MV-4-11 (cell line): ENCODE results near the gene GRIN3B.

Experiments
- DNase-seq: peaks from one replicate; lab custom pipeline; 2025; lab: John Stamatoyannopoulos, UW

The GRIN3B gene

GRCh38 chr19:1042689-1043511 is 42.7 kb downstream of the GRIN3B start:
- DNase-seq: no peak

DNA sequence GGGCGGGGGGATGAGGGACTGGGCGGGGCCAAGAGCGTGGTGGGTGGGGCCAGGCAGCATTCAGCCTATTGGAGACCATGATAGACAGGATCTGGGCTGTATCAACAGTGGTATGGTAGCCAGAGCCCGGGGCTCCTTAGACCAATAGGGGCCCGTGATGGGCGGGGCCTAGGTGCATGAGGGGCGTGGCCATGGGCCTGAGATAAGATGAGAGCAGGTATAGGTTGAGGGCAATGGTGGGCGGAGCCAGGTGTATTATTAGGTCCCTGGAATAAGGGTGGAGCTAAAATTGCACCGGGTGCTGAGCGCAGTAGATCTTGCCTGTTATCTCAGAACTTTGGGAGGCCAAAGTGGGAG is 45.0 kb downstream of the GRIN3B start:
- DNase-seq: peak; percentile 74

DNA sequence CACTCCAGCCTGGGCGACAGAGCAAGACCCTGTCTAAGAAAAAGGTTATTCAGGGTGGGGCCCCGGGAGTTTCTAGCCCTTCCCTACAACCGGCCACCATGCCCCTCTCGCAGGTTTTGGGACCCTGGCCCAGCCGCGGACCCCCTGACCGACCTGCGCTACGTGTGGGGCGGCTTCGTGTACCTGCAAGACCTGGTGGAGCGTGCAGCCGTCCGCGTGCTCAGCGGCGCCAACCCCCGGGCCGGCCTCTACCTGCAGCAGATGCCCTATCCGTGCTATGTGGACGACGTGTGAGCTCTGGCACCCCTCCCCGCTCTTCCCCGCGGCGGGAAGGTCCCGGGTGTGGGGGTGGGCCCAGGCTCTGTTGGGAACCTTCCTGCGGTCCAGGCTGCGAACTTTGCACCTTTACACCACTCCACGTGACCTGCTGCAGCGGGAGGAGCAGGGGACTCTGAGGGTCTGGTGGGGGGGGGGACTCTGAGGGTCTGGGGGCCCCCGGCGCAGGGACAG is 46.0 kb downstream of the GRIN3B start:
- no peak for DNase-seq

DNA sequence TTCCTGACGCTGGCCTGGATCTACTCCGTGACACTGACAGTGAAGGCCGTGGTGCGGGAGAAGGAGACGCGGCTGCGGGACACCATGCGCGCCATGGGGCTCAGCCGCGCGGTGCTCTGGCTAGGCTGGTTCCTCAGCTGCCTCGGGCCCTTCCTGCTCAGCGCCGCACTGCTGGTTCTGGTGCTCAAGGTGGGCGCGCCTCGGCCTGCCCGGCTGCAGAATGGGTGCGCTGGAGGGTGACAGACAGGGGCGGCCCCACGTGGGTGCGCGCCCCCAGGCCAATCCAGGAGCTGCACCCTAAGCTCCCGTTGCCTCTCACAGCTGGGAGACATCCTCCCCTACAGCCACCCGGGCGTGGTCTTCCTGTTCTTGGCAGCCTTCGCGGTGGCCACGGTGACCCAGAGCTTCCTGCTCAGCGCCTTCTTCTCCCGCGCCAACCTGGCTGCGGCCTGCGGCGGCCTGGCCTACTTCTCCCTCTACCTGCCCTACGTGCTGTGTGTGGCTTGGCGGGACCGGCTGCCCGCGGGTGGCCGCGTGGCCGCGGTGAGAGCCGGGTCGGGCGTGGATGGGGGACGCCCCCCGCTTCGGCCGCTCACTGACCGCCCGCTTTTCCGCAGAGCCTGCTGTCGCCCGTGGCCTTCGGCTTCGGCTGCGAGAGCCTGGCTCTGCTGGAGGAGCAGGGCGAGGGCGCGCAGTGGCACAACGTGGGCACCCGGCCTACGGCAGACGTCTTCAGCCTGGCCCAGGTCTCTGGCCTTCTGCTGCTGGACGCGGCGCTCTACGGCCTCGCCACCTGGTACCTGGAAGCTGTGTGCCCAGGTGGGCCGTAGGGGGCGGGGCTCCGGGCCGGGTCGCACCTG is 46.8 kb downstream of the GRIN3B start:
- DNase-seq: no peak

DNA sequence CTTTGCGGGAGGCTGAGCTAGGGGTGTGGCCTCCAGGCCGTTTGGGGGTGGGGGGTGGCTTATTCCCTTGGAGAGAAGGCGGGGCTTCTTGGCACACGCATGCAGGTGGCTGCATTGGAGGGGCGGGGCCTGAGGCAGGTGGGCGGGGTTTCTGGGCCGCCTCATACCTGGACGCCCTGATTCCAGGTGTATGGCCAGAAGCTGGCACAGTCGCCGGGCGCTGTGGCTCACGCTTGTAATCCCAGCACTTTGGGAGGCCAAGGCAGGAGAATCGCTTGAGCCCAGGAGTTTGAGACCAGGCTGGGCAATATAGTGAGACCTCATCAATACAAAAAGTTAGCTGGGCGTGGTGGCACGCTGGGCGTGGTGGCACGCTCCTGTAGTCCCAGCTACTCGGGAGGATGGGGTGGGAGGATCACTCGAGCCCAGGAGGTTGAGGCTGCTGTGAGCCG is 47.5 kb downstream of the GRIN3B start:
- DNase-seq: no peak

- no peak for DNase-seq
Observed at GRCh38 chr19:1049106-1049505, 48.9 kb downstream of the GRIN3B start.

- DNase-seq: peak; percentile 16
Observed at GRCh38 chr19:1049800-1050199, 49.6 kb downstream of the GRIN3B start.

DNA sequence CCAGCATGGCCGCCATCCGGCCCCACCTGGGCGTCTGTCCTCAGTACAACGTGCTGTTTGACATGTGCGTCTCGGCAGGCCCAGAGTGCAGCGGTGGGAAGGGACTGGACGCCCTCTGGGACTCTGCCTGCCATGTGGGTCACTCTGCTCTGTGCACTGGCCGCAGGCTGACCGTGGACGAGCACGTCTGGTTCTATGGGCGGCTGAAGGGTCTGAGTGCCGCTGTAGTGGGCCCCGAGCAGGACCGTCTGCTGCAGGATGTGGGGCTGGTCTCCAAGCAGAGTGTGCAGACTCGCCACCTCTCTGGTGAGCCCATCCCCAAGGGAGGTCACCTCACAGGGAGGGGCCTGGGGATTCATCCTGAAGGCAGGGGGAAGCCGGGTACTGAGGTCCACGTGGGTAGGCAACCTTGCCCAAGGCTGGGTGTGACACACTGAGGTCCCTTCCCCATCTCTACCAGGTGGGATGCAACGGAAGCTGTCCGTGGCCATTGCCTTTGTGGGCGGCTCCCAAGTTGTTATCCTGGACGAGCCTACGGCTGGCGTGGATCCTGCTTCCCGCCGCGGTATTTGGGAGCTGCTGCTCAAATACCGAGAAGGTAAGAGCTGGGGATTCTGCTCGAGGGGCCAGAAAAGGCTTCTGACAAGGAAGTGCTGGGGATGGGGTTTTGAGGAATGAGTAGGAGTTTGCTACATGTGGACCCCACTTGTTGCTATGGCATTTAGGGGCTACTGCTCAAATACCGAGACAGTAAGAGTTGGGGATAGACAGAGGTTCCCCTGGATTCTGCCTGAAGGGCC is 51.0 kb downstream of the GRIN3B start:
- DNase-seq: no peak

DNA sequence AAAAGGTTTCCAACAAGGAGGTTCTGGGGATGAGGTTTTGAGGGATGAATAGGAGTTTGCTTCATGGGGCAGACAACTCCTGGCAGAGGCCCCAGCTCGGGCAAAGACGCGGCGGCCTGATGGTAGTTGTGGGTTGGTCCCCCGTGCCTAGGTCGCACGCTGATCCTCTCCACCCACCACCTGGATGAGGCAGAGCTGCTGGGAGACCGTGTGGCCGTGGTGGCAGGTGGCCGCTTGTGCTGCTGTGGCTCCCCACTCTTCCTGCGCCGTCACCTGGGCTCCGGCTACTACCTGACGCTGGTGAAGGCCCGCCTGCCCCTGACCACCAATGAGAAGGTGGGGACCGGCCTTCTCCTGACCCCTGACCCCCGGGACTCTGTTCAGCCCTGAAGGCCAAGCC is 51.6 kb downstream of the GRIN3B start:
- DNase-seq: no peak

DNA sequence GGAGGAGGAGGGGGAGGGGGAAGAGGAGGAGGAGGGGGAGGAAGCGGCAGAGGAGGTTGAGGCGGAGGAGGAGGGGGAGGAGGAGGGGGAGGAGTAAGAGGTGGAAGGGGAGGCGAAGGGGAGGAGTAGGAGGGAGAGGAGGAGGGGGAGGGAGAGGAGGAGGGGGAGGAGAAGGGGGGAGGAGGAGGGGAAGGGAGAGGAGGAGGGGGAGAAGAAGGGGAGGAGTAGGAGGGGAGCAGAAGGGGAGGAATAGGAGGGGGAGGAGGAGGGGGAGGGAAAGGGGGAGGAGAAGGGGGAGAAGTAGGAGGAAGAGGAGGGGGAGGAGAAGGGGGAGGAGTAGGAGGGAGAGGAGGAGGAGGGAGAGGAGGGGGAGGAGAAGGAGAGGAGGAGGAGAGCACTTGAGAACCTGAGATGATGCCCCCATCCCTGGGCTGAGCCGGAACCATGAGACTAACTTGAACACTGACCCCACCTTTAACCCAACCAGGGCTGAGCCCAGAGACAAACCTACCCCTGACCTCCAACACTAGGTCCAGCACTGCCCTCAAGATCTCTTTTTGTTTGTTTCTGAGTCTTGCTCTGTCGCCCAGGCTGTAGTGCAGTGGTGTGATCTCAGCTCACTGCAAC is 52.2 kb downstream of the GRIN3B start:
- DNase-seq: no peak

DNA sequence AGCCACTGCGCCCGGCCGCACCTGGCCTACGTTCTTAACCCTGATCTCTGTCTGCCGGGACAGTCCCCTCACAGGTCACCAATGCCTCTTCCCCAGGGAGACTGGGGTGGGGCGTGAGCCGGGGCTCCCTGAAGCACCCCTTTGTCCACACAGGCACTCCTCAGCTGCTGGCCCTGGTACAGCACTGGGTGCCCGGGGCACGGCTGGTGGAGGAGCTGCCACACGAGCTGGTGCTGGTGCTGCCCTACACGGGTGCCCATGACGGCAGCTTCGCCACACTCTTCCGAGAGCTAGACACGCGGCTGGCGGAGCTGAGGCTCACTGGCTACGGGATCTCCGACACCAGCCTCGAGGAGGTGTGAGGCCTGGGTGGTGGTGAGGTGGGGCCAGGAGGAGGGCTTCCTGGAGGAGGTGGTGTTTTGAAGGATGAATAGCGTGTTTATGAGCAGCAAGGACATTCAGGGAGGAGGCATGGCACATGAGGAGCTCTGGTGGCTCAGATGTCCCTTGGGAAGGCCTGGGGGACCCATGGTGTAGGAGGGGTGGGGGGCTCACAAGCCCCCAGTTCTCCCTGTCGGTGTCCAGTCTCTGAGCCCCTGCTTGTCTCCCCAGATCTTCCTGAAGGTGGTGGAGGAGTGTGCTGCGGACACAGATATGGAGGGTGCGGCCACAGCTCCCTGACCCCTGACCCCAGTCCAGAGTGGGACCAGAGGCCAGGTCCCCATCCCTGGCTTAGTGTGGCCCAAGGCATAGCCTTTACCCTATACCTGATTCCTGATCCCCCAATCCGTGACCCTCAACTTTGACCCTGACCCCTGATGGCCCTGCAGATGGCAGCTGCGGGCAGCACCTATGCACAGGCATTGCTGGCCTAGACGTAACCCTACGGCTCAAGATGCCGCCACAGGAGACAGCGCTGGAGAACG is 53.2 kb downstream of the GRIN3B start:
- DNase-seq: no peak

DNA sequence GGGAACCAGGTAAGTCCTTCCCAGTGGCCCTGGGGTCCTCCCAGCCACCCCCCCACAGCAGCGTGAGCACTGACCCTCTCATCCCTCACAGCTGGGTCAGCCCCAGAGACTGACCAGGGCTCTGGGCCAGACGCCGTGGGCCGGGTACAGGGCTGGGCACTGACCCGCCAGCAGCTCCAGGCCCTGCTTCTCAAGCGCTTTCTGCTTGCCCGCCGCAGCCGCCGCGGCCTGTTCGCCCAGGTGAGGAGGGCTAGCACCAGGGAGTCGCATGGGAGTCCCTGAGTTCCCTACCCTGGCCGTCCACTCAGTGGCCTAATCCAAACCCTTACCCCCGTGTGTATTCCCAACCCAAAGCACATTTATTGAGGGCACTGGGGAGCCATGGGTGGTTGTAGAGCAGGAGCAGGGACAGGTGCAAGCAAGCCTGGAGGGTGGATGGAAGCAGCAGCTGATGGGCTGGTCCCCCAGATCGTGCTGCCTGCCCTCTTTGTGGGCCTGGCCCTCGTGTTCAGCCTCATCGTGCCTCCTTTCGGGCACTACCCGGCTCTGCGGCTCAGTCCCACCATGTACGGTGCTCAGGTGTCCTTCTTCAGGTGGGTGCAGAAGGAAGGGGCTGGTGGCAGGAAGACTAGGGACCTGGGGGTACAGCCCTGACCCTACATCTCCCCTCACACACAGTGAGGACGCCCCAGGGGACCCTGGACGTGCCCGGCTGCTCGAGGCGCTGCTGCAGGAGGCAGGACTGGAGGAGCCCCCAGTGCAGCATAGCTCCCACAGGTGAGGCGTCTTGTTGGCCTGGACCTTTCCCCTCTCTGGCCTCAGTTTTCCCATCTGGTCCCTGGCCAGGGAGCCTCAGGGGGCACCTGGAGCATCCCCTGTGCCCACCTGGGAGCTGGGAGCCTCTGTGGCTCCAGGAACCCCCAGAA is 54.1 kb downstream of the GRIN3B start:
- no peak for DNase-seq

- no peak for DNase-seq
Observed at GRCh38 chr19:1055028-1055425, 54.8 kb downstream of the GRIN3B start.

- DNase-seq: no peak
Observed at GRCh38 chr19:1055886-1056620, 55.8 kb downstream of the GRIN3B start.

DNA sequence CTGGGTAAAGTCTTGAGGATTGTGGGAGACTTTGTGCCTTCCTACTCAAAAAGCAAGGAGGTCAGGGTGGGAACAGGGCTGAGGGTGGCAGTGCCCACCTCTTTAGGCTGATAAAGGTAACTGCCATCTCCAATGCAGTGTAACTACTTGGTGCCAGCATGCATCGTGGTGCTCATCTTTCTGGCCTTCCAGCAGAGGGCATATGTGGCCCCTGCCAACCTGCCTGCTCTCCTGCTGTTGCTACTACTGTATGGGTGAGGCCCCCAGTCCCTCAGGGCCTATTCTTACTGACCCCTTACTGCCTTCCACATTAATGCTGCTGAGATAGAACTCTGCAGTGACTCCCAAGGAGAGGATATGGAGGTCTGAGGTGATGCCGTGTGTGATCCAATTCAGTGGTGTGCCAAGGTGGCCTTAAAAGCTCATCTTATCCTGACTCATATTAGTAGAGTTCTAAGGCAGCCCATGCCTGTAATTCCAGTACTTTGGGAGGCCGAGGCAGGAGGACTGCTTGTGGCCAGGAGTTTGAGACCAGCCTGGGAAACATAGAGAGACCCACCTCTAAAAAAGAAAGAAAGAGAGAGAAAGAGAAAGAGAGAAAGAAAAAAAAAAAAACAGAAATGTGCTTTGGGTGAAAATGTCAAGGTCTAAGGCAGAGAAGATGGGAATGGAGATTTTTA is 57.1 kb downstream of the GRIN3B start:
- peak; percentile 36 for DNase-seq

DNA sequence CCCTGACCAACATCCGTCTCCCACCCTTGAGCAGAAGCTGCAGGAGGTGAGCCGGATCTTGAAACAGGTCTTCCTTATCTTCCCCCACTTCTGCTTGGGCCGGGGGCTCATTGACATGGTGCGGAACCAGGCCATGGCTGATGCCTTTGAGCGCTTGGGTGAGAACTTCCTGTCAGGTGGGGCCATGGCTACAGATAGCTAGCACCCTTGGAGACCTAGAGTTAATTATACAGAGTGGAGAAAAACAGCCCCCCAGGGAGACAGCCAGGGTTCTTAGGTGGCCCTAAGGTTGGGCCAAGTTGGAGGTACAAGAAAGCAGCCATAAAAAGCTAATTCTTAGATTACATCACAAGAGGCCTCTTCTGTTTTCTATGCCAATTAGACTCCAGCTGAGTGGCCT is 57.9 kb downstream of the GRIN3B start:
- DNase-seq: no peak
